A549 (cell line): ENCODE results near the gene LTV1.

ENCODE experiments used
- BHLHE40 ChIP-seq: IDR thresholded peaks from 2 replicates; pipeline ENCODE4 v1.6.1; 2012; ENCODE audit warnings: low read depth, low read length, inconsistent platforms
- CTCF ChIP-seq: fragments of >200 bp; sonication (Bioruptor Twin); formaldehyde crosslinking; IDR thresholded peaks from 3 replicates; pipeline ENCODE4 v1.5.1; 2016
- HOXA7 ChIP-seq: fragments of 250-450 bp; sonication (Bioruptor Pico); IDR thresholded peaks from 2 replicates; pipeline ENCODE4 v1.5.0; 2020; ENCODE audit warnings: mild to moderate bottlenecking, moderate library complexity
- JUNB ChIP-seq: fragments of >200 bp; sonication (Bioruptor Twin); formaldehyde crosslinking; IDR thresholded peaks from 2 replicates; pipeline ENCODE4 v1.6.1; 2016
- MAX ChIP-seq: IDR thresholded peaks from 2 replicates; pipeline ENCODE4 v1.6.1; 2012
- MAZ ChIP-seq: fragments of 150-350 bp; IDR thresholded peaks from 2 replicates; pipeline ENCODE4 v1.6.1; 2014; ENCODE audit warnings: antibody characterized with exemption, low read depth, low read length, borderline replicate concordance
- MYC ChIP-seq: IDR thresholded peaks from 2 replicates; pipeline ENCODE4 v1.6.1; 2012; ENCODE audit warnings: mild to moderate bottlenecking, inconsistent platforms, low read length, improper control_type of control experiment, borderline replicate concordance
- NFE2L2 ChIP-seq: fragments of 150-350 bp; conservative IDR thresholded peaks from 2 replicates; pipeline ENCODE4 v1.6.1; 2014; ENCODE audit warnings: low read length
- PHF8 ChIP-seq: fragments of 200-600 bp; sonication (generic); IDR thresholded peaks from 2 replicates; pipeline ENCODE4 v1.6.1; 2016; ENCODE audit warnings: low read depth, mild to moderate bottlenecking, antibody characterized with exemption, moderate library complexity, borderline replicate concordance
- RAD21 ChIP-seq, 2 experiments: fragments of >200 bp in 1 of 2; sonication (Bioruptor Twin) in 1 of 2; formaldehyde crosslinking in 1 of 2; IDR thresholded peaks in 1 of 2; conservative IDR thresholded peaks in 1 of 2; 2 replicates in 1 of 2; 3 replicates in 1 of 2; pipeline ENCODE4 v1.6.1; 2012 to 2018; ENCODE audit warnings: inconsistent platforms in 1 of 2
- RCOR1 ChIP-seq: fragments of 150-350 bp; IDR thresholded peaks from 2 replicates; pipeline ENCODE4 v1.6.1; 2014; ENCODE audit warnings: antibody characterized with exemption, low read length, low read depth
- ZC3H11A ChIP-seq: fragments of 450-650 bp; IDR thresholded peaks from 2 replicates; pipeline ENCODE4 v1.6.1; 2014; ENCODE audit warnings: antibody characterized with exemption, mild to moderate bottlenecking
- ZFP36 ChIP-seq: fragments of 450-650 bp; IDR thresholded peaks from 2 replicates; pipeline ENCODE4 v1.6.1; 2014; ENCODE audit warnings: borderline replicate concordance; ENCODE audit not compliant: partially characterized antibody
- ZNF302 ChIP-seq: fragments of 250-450 bp; sonication (Bioruptor Pico); IDR thresholded peaks from 2 replicates; pipeline ENCODE4 v1.9.0; 2021; ENCODE audit warnings: inconsistent platforms, mild to moderate bottlenecking, moderate library complexity

GRCh38 chr6:143845033-143845432, 1.9 kb downstream of the LTV1 start:
- no peak for TF ChIP-seq CTCF
- TF ChIP-seq MAX, result no peak
- TF ChIP-seq RCOR1, result no peak
- TF ChIP-seq RAD21 (conservative IDR thresholded peaks at IDR 0.05 in 1 of 2, IDR thresholded peaks at IDR 0.05 in 1 of 2), result no peak
- TF ChIP-seq MAZ, result no peak
- no peak for TF ChIP-seq PHF8
- no peak for TF ChIP-seq ZC3H11A
- no peak for TF ChIP-seq BHLHE40
- no peak for TF ChIP-seq JUNB
- TF ChIP-seq ZNF302 (CRISPR knock-in tag), result no peak
- TF ChIP-seq HOXA7 (CRISPR knock-in tag), result no peak
- TF ChIP-seq ZFP36, result no peak
- no peak for TF ChIP-seq NFE2L2
- TF ChIP-seq MYC, result no peak
